Panc1 (cell line): Measurements from ENCODE around the gene NPAS3.

ENCODE experiments used
- POLR2AphosphoS5 ChIP-seq: IDR thresholded peaks from 2 replicates; pipeline ENCODE4 v1.6.1; 2012; ENCODE audit warnings: mild to moderate bottlenecking, low read depth, low read length, moderate library complexity
- SIN3A ChIP-seq: IDR thresholded peaks from 2 replicates; pipeline ENCODE4 v1.6.1; 2012; ENCODE audit warnings: low read depth, mild to moderate bottlenecking, low read length, moderate library complexity, borderline replicate concordance; ENCODE audit not compliant: insufficient read depth
- TCF7L2 ChIP-seq: IDR thresholded peaks from 2 replicates; pipeline ENCODE4 v1.6.1; 2011; ENCODE audit warnings: mild to moderate bottlenecking, low read depth, low read length, inconsistent platforms
- TF ChIP-seq, protein P1 (sequence below): fragments of 450-650 bp; IDR thresholded peaks from 2 replicates; pipeline ENCODE4 v1.5.1; 2017; ENCODE audit warnings: mild to moderate bottlenecking
- TF ChIP-seq, protein P2 (sequence below), 2 experiments: IDR thresholded peaks; 2 replicates each; pipeline ENCODE4 v1.6.1; 2011 to 2012; ENCODE audit warnings: low read depth in 2 of 2, control low read depth in 1 of 2, low read length in 1 of 2, mild to moderate bottlenecking in 1 of 2, moderate library complexity in 1 of 2; ENCODE audit not compliant: insufficient read depth in 1 of 2

DNA sequence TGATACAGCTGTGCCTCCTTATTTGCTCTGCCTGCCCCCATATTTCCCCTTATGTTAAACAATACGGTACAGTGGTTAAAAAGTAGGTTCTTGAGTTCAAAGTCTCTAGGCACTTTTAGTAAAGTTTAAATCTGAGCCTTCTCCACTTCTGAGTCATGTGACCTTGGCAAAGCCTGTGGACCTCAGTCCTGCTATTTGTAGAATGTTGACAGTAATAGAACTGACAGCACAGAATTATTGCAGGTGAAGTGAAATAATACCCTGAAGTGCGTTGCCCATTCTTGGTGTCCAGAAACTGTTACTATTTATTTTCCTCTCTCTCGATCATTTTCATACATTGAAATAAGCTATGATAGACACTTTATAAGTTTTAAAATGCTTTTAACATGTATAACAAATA, 512.5 kb downstream of the NPAS3 start:
- TF ChIP-seq, protein P1, sequence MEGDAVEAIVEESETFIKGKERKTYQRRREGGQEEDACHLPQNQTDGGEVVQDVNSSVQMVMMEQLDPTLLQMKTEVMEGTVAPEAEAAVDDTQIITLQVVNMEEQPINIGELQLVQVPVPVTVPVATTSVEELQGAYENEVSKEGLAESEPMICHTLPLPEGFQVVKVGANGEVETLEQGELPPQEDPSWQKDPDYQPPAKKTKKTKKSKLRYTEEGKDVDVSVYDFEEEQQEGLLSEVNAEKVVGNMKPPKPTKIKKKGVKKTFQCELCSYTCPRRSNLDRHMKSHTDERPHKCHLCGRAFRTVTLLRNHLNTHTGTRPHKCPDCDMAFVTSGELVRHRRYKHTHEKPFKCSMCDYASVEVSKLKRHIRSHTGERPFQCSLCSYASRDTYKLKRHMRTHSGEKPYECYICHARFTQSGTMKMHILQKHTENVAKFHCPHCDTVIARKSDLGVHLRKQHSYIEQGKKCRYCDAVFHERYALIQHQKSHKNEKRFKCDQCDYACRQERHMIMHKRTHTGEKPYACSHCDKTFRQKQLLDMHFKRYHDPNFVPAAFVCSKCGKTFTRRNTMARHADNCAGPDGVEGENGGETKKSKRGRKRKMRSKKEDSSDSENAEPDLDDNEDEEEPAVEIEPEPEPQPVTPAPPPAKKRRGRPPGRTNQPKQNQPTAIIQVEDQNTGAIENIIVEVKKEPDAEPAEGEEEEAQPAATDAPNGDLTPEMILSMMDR, result no peak
- TF ChIP-seq, protein P2, sequence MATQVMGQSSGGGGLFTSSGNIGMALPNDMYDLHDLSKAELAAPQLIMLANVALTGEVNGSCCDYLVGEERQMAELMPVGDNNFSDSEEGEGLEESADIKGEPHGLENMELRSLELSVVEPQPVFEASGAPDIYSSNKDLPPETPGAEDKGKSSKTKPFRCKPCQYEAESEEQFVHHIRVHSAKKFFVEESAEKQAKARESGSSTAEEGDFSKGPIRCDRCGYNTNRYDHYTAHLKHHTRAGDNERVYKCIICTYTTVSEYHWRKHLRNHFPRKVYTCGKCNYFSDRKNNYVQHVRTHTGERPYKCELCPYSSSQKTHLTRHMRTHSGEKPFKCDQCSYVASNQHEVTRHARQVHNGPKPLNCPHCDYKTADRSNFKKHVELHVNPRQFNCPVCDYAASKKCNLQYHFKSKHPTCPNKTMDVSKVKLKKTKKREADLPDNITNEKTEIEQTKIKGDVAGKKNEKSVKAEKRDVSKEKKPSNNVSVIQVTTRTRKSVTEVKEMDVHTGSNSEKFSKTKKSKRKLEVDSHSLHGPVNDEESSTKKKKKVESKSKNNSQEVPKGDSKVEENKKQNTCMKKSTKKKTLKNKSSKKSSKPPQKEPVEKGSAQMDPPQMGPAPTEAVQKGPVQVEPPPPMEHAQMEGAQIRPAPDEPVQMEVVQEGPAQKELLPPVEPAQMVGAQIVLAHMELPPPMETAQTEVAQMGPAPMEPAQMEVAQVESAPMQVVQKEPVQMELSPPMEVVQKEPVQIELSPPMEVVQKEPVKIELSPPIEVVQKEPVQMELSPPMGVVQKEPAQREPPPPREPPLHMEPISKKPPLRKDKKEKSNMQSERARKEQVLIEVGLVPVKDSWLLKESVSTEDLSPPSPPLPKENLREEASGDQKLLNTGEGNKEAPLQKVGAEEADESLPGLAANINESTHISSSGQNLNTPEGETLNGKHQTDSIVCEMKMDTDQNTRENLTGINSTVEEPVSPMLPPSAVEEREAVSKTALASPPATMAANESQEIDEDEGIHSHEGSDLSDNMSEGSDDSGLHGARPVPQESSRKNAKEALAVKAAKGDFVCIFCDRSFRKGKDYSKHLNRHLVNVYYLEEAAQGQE (IDR thresholded peaks at IDR 0.05; ENCODE audit: insufficient read depth in 1 of 2, low read depth in 2 of 2, low read length in 1 of 2), result no peak
- TF ChIP-seq POLR2AphosphoS5, result no peak
- no peak for TF ChIP-seq SIN3A
- TF ChIP-seq TCF7L2, result no peak
